ENCODE measurements around the gene EDC3. TPM values are rescaled to one million over a fixed set of nuclear protein-coding genes. Genes with fewer than 3 reads are reported as not detected.
"Not testable (repeated sequence)": the region's sequence is repeated elsewhere in the genome, so short reads cannot be mapped to it uniquely, and the experiment has no call there.

The EDC3 gene
- total RNA-seq, 1 donor from 2014 or later: 50.2 TPM

DNA sequence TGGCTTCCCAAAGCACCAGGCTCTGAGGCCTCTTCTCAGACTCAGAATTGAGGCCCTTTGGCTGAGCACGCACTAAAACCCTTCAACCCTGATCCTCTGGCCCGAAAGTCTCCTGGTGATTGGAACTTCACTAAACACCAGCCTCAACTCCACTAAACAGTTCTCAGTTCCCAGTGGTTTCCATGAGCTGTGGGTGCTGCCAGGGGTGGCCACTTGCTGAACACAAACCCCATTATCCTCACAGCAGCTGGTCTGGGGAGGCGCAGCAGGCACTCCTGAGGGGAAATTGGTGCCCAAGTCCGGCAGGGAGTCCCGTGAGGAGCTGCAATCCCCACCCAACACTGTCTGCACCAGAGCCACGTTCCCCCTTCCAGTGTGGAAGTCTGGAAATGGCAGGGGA lies 84.0 kb downstream of the EDC3 start:
- no peaks in the 10 kb centered on the region for H3K27me3 Mint-ChIP-seq
- intact Hi-C loops (cut with micrococcal nuclease): loop anchor here (10.0 kb wide), 1 partner anchor 323 kb away; the partner anchor contains the start of gene COX5A
- H3K4me1 Mint-ChIP-seq: peaks cover 14% of the 10 kb centered on the region
- no peak for DNase-seq
- no peak overlapping the region for H3K27ac Mint-ChIP-seq
- no peak overlapping the region for H3K4me3 Mint-ChIP-seq
- H3K36me3 Mint-ChIP-seq (ENCODE audit: low read depth): no peaks in the 10 kb centered on the region
- no peaks in the 10 kb centered on the region for H3K9me3 Mint-ChIP-seq

DNA sequence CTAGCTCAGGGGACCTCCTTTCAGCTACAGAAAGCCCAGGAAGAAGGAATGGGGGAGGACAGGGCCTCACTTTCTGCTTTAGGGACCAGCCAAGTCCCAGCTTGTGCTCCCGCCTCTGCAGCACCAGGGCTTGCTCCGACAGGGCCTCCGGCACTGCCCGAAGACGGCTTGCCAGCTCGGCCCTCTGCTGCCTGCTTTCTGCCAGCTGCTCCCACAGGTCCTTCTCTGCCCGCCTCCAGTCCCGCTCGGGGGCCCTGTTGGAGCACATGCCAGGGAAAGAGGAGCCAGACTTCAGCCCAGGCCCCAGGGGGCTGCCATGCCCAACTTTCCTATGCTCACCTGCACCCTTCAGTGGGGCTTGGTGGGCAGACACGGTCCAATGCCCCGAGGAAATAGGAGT lies 84.5 kb downstream of the EDC3 start:
- Mint-ChIP-seq H3K36me3 (ENCODE audit: low read depth) (no peaks in the 10 kb centered on the region), H3K4me3 (no peak overlapping the region), H3K9me3 (no peaks in the 10 kb centered on the region), H3K27ac (no peak overlapping the region), H3K4me1 (peaks cover 11% of the 10 kb centered on the region), H3K27me3 (no peaks in the 10 kb centered on the region)
- DNase-seq: no peak
- intact Hi-C loops (cut with micrococcal nuclease): loop anchor here (10.0 kb wide), 1 partner anchor 323 kb away; the partner anchor contains the start of gene COX5A

DNA sequence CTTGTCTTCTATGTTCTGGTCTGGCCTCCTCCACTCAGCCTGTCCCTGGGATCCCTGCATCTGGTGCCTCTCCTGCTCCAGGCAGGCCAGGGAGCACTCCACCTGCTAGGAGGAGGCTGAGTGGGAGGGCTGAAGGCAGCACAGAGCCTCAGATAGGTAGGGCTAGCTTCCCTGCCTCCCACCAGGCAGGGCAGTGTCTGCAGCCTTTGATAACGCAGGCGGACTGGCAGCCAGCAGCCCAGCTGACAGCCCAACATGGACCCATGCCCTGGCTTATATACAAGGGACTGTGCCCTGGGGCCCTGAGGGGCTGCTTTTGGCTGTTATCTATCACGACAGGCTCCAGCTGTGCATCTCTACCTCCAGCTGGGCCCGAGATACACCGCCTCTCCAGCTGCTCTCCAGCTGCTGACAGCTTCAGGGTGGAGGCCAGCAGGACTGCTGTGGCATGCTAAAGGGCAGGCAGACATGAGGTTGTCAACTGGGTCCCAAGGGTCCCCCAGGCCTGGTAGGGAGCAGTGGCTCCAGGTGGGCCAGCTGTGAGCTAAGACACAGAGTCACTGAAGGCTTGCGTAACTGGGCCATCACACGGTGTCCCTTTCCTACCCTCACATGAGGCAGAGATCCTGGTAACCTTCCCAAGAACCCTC lies 85.4 kb downstream of the EDC3 start:
- H3K9me3 Mint-ChIP-seq: no peaks in the 10 kb centered on the region

DNA sequence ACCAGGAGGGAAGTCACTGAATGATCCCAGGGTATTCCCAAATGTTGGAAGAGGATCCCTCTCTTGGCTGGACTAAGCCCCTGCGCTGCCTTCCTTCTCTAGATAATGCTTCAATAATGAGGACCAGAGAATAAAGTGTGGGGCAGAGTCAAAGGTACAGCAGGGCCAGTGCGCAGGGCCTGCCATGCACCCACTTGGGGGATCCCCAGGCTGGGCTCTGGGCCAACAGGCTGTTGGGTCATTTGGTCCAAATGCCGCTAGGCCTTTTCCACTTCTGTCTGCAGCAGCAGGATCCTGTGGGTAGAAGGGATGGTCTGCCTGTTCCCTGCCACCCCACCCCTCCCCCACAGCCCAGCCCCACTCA lies 85.9 kb downstream of the EDC3 start:
- Mint-ChIP-seq H3K27me3 (no peaks in the 10 kb centered on the region), H3K27ac (no peak overlapping the region), H3K36me3 (ENCODE audit: low read depth) (no peaks in the 10 kb centered on the region), H3K4me3 (no peak overlapping the region), H3K4me1 (peaks cover 10% of the 10 kb centered on the region), H3K9me3 (no peaks in the 10 kb centered on the region)
- intact Hi-C loops (cut with micrococcal nuclease): loop anchor here (10.0 kb wide), 1 partner anchor 325 kb away; the partner anchor contains the start of gene COX5A
- no peak for DNase-seq

More for the DNA sequence above, 85.4 kb downstream of the EDC3 start:
- no peak overlapping the region for H3K4me3 Mint-ChIP-seq
- DNase-seq: no peak
- H3K27me3 Mint-ChIP-seq: no peaks in the 10 kb centered on the region
- no peaks in the 10 kb centered on the region for H3K36me3 Mint-ChIP-seq (ENCODE audit: low read depth)
- intact Hi-C loops (cut with micrococcal nuclease): loop anchor here (10.0 kb wide), 1 partner anchor 324 kb away; the partner anchor contains the start of gene COX5A
- peaks cover 11% of the 10 kb centered on the region for H3K4me1 Mint-ChIP-seq
- H3K27ac Mint-ChIP-seq: no peak overlapping the region

DNA sequence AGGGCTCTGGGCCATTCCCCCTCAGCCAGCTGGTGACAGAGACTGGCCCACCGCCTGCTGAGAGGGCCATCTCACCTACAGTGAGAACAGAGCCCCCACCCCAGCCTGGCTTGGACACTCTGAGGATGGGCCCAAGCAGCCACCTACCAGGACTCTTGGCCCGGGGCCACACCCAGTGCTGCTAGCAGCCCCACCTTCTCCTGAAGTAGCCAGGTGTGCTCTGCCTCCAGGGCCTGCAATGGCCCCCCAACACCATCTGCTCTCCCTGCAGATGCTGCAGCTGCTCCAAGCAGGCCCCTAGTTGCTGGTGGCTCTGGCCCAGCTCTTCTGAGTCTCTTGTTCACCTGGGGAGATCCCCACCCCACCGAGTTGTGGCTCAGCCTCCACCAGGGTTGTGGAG lies 87.0 kb downstream of the EDC3 start:
- H3K36me3 Mint-ChIP-seq (ENCODE audit: low read depth): no peaks in the 10 kb centered on the region
- H3K9me3 Mint-ChIP-seq: no peaks in the 10 kb centered on the region
- DNase-seq: no peak
- peaks cover 7% of the 10 kb centered on the region for H3K4me1 Mint-ChIP-seq
- no peak overlapping the region for H3K27ac Mint-ChIP-seq
- no peaks in the 10 kb centered on the region for H3K27me3 Mint-ChIP-seq
- no peak overlapping the region for H3K4me3 Mint-ChIP-seq
- intact Hi-C loops (cut with micrococcal nuclease): no loop called here

DNA sequence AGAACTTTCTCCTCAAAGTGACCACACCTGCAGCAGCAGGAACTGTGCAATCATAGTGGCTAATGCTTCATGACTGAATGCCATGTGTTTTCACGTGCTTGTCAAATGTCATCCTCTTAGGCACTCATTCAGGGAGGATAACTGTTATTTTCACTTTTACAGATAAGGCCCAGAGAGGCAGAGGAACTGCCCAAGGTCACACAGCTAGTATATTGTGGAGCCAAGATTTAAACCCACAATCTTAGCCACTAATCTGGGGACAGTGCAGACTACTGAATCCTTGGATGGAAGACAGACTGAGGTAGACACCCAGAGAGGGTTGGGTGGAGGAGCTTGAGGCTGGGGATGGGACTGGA lies 90.1 kb downstream of the EDC3 start:
- Mint-ChIP-seq H3K27me3 (no peaks in the 10 kb centered on the region), H3K4me3 (no peak overlapping the region), H3K27ac (no peak overlapping the region), H3K9me3 (no peaks in the 10 kb centered on the region), H3K36me3 (ENCODE audit: low read depth) (no peaks in the 10 kb centered on the region), H3K4me1 (no peaks in the 10 kb centered on the region)
- no peak for DNase-seq
- intact Hi-C loops (cut with micrococcal nuclease): no loop called here

DNA sequence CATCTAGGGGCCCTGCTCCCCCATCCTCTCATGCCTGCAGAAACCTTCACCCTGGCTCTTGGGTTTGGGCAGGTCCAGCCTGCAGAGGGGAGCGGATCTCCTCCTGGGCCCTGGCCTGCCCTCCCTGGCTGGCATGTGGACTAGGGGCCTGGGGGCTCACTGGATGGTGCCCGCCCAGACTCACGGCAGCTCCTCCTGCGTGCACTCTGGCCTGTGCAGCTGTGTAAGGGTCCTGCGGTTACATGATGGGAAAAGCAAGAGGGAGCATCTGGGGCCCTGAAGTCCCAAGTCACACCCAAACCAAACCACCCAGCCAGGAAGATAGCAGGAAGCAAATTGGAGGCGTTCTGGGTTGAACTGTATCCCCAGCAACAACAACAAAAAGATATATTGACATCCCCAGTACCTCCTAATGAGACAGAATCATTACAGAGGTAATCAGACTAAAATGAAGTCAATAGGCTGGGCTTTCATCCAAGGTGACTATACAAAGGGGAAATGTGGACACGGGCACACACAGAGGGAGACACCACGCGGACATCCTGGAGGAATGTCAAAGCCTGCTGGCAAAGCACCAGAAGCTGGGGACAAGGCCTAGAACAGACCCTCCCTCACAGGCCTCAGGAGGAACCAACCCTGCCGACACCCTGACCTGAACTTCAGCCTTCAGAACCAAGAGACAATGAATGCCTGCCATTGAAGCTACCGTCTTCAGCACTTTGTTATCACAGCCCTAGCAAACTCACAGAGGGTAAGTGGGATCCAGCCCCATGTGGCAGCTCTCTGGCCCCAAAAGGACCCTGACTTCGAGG lies 90.6 kb downstream of the EDC3 start:
- DNase-seq: no peak
- H3K4me1 Mint-ChIP-seq: no peaks in the 10 kb centered on the region
- no peak overlapping the region for H3K4me3 Mint-ChIP-seq
- no peaks in the 10 kb centered on the region for H3K9me3 Mint-ChIP-seq
- intact Hi-C loops (cut with micrococcal nuclease): no loop called here
- no peaks in the 10 kb centered on the region for H3K27me3 Mint-ChIP-seq
- H3K27ac Mint-ChIP-seq: no peak overlapping the region
- H3K36me3 Mint-ChIP-seq (ENCODE audit: low read depth): no peaks in the 10 kb centered on the region

DNA sequence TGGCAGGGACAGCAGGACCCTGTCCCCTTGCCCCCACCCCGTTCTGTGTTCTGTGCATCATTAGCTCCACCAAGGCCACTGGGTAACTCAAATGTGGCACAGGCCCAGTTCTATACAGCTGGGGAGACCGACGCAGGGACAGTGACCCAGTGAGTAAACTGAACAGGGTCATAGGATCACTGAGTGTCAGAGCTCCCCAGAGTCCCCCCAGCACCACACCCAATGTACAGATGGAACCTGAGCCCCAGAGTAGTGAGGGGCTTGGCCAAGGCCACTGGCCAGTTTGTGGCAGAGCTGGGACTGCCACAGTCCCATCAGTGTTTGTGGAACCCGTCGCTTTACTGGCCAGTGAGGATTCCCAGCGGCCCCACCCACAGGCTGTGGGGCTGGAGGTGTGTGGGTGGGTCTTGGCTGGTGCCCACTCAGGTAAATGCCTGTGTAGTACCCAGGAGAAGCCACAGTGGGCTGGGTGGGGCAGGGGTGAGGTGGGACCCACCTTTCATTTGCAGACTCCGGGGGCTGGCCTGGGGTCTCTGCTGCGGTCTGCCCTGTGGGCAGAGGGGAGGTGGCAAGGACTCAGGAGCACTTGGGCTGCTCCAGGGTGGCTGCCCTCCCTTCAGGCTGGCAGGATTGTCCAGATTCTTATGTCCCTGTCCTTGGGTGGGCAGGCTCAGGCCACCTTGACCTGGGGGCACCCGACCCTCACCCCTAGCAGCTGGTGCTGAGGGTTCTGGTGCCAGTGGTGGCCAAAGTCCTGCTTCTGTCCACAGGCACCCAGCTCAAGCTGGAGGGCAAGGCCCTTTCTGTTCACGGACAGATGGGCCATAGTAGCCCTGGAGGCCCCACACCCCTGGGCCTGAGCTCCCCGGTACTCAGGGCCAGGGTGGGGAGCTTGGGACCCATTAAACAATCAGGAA lies 91.8 kb downstream of the EDC3 start:
- Mint-ChIP-seq H3K36me3 (ENCODE audit: low read depth) (no peaks in the 10 kb centered on the region), H3K9me3 (no peaks in the 10 kb centered on the region), H3K4me1 (peaks cover 5% of the 10 kb centered on the region), H3K27ac (no peak overlapping the region), H3K27me3 (no peaks in the 10 kb centered on the region), H3K4me3 (no peak overlapping the region)
- DNase-seq: no peak
- intact Hi-C loops (cut with micrococcal nuclease): no loop called here

DNA sequence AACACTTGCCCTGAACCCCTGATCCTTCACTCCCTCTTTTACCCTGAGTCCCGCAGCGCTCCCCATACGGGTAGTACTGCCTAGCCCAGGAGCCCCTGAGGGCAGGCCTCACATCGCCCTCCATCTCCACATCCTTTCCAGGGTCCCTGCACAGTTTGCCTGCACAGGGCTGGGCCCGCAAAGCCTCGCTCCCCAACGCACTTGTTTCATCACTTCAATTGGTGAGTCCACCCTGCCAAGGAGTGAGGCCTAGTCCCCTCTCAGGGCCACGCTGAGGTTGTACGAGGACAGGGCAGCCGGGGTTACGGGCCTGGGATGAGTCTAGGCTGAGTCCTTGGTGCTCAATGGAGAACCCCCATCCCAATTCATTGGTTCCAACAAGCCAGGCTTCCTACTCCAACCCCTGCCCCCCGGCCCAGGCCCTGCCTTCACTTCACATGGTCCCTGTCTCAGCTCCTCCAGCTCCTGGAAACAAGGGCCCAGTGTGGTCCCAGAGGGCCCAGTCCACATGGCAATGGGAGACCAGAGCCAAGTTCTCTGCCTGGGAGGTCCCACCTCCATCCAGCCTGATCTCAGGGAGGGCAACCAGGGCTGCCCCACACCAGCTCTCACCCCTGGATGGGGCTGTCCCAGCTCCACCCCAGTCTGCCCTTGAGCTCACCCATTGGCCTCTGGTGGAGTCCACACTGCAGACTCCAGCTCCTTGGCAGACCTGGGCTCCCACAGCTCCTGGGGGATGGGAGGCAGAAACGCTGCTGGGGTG lies 92.6 kb downstream of the EDC3 start:
- no peaks in the 10 kb centered on the region for H3K9me3 Mint-ChIP-seq
- H3K4me3 Mint-ChIP-seq: no peak overlapping the region
- H3K4me1 Mint-ChIP-seq: peaks cover 12% of the 10 kb centered on the region
- H3K36me3 Mint-ChIP-seq (ENCODE audit: low read depth): peaks cover 2% of the 10 kb centered on the region
- no peak for DNase-seq
- intact Hi-C loops (cut with micrococcal nuclease): no loop called here
- H3K27ac Mint-ChIP-seq: no peak overlapping the region
- no peaks in the 10 kb centered on the region for H3K27me3 Mint-ChIP-seq

DNA sequence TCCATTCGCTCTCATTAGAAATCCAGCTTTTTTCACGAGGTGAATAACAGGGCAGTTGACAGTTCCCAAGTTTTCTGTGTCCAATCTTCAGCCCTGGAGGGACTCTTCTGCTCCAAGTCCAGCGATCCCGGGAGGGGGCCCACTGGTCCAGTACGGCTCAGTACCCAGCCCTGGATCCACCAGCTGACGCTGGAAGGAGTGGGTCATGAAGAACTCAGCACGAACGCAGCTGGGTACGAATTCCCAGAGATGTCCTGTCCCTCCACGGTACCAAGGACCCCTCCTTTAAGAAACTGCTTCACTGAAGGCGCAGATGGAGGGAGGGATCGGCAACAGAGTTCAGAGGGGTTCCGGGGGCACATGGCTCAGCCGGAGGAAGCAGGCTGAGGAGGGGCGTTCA lies 96.7 kb downstream of the EDC3 start:
- H3K27ac Mint-ChIP-seq: peak overlapping the region; percentile 51
- DNase-seq: no peak
- peaks cover 17% of the 10 kb centered on the region for H3K36me3 Mint-ChIP-seq (ENCODE audit: low read depth)
- H3K27me3 Mint-ChIP-seq: no peaks in the 10 kb centered on the region
- intact Hi-C loops (cut with micrococcal nuclease): loop anchor here (2.0 kb wide), 1 partner anchor 58 kb away; the partner anchor contains the start of gene ARID3B
- H3K9me3 Mint-ChIP-seq: no peaks in the 10 kb centered on the region
- peaks cover 20% of the 10 kb centered on the region for H3K4me1 Mint-ChIP-seq
- peak overlapping the region; percentile 95 for H3K4me3 Mint-ChIP-seq

DNA sequence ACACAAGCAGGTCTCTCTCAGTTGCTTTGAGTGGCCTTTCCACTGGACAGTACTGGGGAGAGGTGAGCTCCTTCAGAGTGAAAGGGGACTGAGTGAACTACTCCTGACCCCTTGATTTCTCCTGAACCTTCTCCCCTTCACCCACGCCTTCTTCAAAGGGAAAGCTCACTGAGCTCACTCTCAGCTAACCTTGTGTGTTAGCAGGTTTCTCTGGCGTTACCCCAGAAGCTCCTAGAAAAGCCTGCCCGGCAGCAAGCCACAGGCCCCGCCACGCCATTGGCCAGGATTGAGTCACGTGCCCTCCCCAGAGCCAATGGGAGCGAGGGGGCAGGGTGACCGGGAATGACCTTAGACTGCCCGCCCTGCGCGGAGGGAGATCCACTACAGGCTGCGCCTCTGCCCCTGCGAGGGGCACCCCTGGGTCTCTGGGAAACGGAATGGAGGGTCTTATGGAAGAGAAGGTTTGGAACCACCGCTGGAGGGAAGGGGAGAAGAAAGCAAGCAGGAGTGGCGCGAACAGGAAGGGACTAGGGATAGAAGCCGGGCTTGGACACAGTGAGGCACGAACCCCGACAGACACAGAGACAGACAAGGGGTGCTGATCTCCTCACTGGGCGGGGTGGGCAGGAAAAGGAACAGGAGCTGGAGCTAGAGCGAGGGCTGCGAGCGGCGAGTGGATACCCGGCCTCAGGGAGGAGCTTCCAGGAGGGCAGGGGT lies 97.5 kb downstream of the EDC3 start:
- intact Hi-C loops (cut with micrococcal nuclease): loop anchor here (1.0 to 2.0 kb wide), 2 partner anchors 16 to 57 kb away; partner anchors contain the start of gene ARID3B
- Mint-ChIP-seq H3K36me3 (ENCODE audit: low read depth) (peaks cover 21% of the 10 kb centered on the region), H3K4me1 (peaks cover 20% of the 10 kb centered on the region), H3K27me3 (no peaks in the 10 kb centered on the region), H3K27ac (peak overlapping the region; percentile 98), H3K9me3 (no peaks in the 10 kb centered on the region), H3K4me3 (peak overlapping the region; percentile 95)
- peak; percentile 97 for DNase-seq

DNA sequence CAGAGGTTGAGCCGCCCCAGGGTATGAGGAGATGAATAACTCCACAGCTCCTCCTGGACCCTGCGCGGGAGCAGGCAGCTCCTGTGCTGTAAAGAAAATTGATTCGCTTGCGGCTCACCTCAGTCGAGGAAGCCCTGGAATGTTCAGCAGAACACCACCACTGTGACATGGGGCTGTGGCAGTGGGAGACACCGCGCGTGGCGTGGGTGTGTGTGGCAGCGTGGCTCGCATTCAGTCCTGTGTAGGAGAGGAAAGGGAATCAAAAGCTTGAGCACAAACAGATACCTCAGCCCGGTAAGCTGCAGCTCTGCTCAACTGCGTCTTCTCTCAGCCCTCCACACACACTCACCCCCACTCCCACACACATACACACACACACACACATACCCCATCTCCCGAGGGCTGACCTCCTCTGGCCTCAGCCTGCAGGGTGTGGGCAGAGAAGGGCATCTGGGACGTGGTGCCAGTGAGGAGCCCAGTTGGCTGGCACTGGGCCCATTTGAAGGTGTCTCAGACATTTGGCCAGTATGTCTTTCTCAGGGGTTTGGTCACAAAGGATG lies 98.6 kb downstream of the EDC3 start:
- H3K27ac Mint-ChIP-seq; H3K9me3 Mint-ChIP-seq; H3K27me3 Mint-ChIP-seq; H3K4me3 Mint-ChIP-seq; DNase-seq; intact Hi-C loops (cut with micrococcal nuclease): not testable (repeated sequence)
- peaks cover 29% of the 10 kb centered on the region for H3K36me3 Mint-ChIP-seq (ENCODE audit: low read depth)
- H3K4me1 Mint-ChIP-seq: peaks cover 20% of the 10 kb centered on the region
